WERI-Rb-1 (cell line): ENCODE data around the gene GRAMD4.

Experiments used
- DNase-seq: peaks from one replicate; pipeline ENCODE4 v3.0.0-alpha.2; 2020
- H3K27ac ChIP-seq: fragments of 250-450 bp; sonication (Bioruptor Pico); 2 replicates; pipeline ENCODE4 v1.5.1; 2020; ENCODE audit warnings: mild to moderate bottlenecking, moderate library complexity
- H3K27me3 ChIP-seq: fragments of 250-450 bp; sonication (Bioruptor Pico); 2 replicates; pipeline ENCODE4 v1.5.1; 2021; ENCODE audit warnings: mild to moderate bottlenecking, low read depth, moderate library complexity; ENCODE audit not compliant: insufficient read depth, severe bottlenecking
- H3K36me3 ChIP-seq: fragments of 250-450 bp; sonication (Bioruptor Pico); 2 replicates; pipeline ENCODE4 v1.5.1; 2020; ENCODE audit warnings: mild to moderate bottlenecking, moderate library complexity
- H3K4me3 ChIP-seq: 2 replicates; pipeline ENCODE4 v1.5.1; 2011; ENCODE audit warnings: low read depth, mild to moderate bottlenecking, control low read depth, low read length
- H3K9me3 ChIP-seq: fragments of 250-450 bp; sonication (Bioruptor Pico); 2 replicates; pipeline ENCODE4 v1.5.1; 2021; ENCODE audit warnings: mild to moderate bottlenecking, moderate library complexity; ENCODE audit not compliant: severe bottlenecking
- CTCF ChIP-seq: IDR thresholded peaks from 2 replicates; pipeline ENCODE4 v1.5.1; 2011; ENCODE audit warnings: low read depth, mild to moderate bottlenecking, control low read depth, inconsistent platforms, low read length

Gene GRAMD4

GRCh38 chr22:46600273-46600796 lies 19.9 kb upstream of the GRAMD4 start:
- H3K27me3 ChIP-seq = no peaks in the 10 kb centered on the region
- H3K36me3 ChIP-seq = no peaks in the 10 kb centered on the region
- no peak overlapping the region for H3K4me3 ChIP-seq
- H3K9me3 ChIP-seq = no peaks in the 10 kb centered on the region
- H3K27ac ChIP-seq = peak overlapping the region; percentile 54
- no peak for DNase-seq
- TF ChIP-seq CTCF = no peak

- no peak for TF ChIP-seq CTCF
- no peak overlapping the region for H3K4me3 ChIP-seq
- H3K27me3 ChIP-seq = no peaks in the 10 kb centered on the region
- peak overlapping the region; percentile 54 for H3K27ac ChIP-seq
- no peaks in the 10 kb centered on the region for H3K9me3 ChIP-seq
- no peaks in the 10 kb centered on the region for H3K36me3 ChIP-seq
- no peak for DNase-seq
These were observed 18.2 kb upstream of the GRAMD4 start for GRCh38 chr22:46602025-46602424.

GRCh38 chr22:46604306-46604690 lies 15.9 kb upstream of the GRAMD4 start:
- H3K9me3 ChIP-seq = no peaks in the 10 kb centered on the region
- H3K27ac ChIP-seq = no peak overlapping the region
- no peak for TF ChIP-seq CTCF
- DNase-seq = no peak
- H3K36me3 ChIP-seq = no peaks in the 10 kb centered on the region; the same call in 1 of the 2 replicates
- H3K4me3 ChIP-seq = no peak overlapping the region
- no peaks in the 10 kb centered on the region for H3K27me3 ChIP-seq

GRCh38 chr22:46605117-46605516 lies 15.1 kb upstream of the GRAMD4 start:
- TF ChIP-seq CTCF = no peak
- DNase-seq = no peak
- Histone ChIP-seq H3K9me3 (no peaks in the 10 kb centered on the region), H3K27me3 (no peaks in the 10 kb centered on the region), H3K36me3 (no peaks in the 10 kb centered on the region; the same call in 1 of the 2 replicates), H3K4me3 (no peak overlapping the region), H3K27ac (no peak overlapping the region)

DNA sequence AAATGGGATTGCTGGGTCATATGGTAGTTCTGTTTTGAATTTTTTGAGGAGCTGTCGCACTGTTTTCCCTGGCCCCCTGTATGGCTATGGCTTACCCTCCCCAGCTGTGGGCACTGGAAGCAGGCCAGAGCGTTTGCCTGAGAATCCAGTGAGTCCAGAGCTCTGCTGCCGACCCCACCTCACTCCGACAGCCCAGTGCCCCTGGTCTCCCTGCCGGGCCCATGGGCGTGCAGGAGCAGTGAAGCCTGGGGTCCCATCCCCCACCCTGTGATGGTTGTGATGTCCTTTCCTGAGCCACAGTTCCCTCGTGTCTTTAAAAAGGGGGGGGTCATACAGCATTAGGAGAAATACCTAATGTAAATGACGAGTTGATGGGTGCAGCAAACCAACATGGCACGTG lies 13.3 kb upstream of the GRAMD4 start:
- no peak overlapping the region for H3K27ac ChIP-seq
- no peak for TF ChIP-seq CTCF
- H3K36me3 ChIP-seq = no peaks in the 10 kb centered on the region; the same call in 1 of the 2 replicates
- H3K27me3 ChIP-seq = no peaks in the 10 kb centered on the region
- no peak for DNase-seq
- no peak overlapping the region for H3K4me3 ChIP-seq
- no peaks in the 10 kb centered on the region for H3K9me3 ChIP-seq

DNA sequence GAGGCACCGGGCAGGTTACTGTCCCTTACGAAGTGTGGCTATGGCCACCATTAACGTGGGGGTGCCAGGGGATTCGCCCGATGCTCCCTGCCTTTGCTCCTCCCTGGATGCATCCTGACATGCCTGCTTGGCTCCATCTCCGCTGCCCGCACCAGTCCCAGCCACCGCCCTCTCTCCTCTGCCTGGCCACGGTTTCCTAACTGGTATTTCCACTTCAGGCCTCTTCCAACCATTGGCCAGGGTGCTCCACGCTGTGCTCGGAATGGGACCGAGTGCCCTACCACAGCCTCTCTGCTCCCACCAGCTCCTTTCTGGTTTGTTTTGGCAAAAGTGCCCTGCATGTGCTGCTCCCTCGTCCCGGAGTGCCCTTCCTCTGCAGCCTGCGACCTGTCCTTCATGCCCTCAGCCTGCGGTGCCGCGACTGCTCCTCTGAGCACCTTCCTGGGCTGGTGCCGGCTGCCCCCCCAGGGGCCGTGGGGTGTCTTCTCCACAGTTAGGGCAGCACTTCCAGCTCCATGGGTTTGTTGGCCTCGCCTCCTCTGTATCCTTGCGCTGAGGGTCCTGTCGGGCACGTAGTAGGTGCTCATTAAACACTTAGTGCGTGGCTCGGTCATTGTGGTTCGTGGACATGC lies 12.6 kb upstream of the GRAMD4 start:
- no peaks in the 10 kb centered on the region for H3K9me3 ChIP-seq
- no peaks in the 10 kb centered on the region for H3K27me3 ChIP-seq
- no peak for TF ChIP-seq CTCF
- H3K4me3 ChIP-seq = no peak overlapping the region
- H3K27ac ChIP-seq = no peak overlapping the region
- DNase-seq = no peak
- H3K36me3 ChIP-seq = no peaks in the 10 kb centered on the region; the same call in 1 of the 2 replicates
